HEK293 (cell line): ENCODE measurements around the gene ASAP2.

Source experiments
- HOXA7 ChIP-seq: sonication (generic); formaldehyde crosslinking; IDR thresholded peaks from 2 replicates; pipeline ENCODE4 v1.8.1; 2022; ENCODE audit warnings: missing genetic modification reagents, borderline replicate concordance
- KLF16 ChIP-seq: fragments of 450-650 bp; formaldehyde crosslinking; IDR thresholded peaks from 2 replicates; pipeline ENCODE4 v1.5.1; 2017; ENCODE audit warnings: missing biosample characterization, missing genetic modification characterization
- REST ChIP-seq: fragments of 450-650 bp; formaldehyde crosslinking; IDR thresholded peaks from 2 replicates; pipeline ENCODE4 v1.5.1; 2016; ENCODE audit warnings: missing biosample characterization, missing genetic modification characterization
- ZBTB21 ChIP-seq: fragments of 450-650 bp; formaldehyde crosslinking; IDR thresholded peaks from 2 replicates; pipeline ENCODE4 v1.5.1; 2017; ENCODE audit warnings: missing biosample characterization, missing genetic modification characterization
- ZBTB44 ChIP-seq: fragments of 450-650 bp; IDR thresholded peaks from 2 replicates; pipeline ENCODE4 v1.5.1; 2018; ENCODE audit warnings: missing biosample characterization, mild to moderate bottlenecking, missing genetic modification characterization
- ZFP37 ChIP-seq: fragments of 450-650 bp; formaldehyde crosslinking; IDR thresholded peaks from 2 replicates; pipeline ENCODE4 v1.5.1; 2016; ENCODE audit warnings: missing biosample characterization, missing genetic modification characterization
- ZNF140 ChIP-seq: fragments of 450-650 bp; formaldehyde crosslinking; IDR thresholded peaks from 2 replicates; pipeline ENCODE4 v1.5.1; 2016; ENCODE audit warnings: missing biosample characterization, missing genetic modification characterization
- ZNF513 ChIP-seq: fragments of 450-650 bp; IDR thresholded peaks from 2 replicates; pipeline ENCODE4 v1.5.1; 2018; ENCODE audit warnings: missing biosample characterization, missing genetic modification characterization
- ZNF830 ChIP-seq: fragments of 450-650 bp; IDR thresholded peaks from 2 replicates; pipeline ENCODE4 v1.5.0; 2018; ENCODE audit warnings: missing biosample characterization, missing genetic modification characterization, low read depth, mild to moderate bottlenecking, moderate library complexity

- no peak for TF ChIP-seq ZNF830 (tag by site-specific recombination)
- no peak for TF ChIP-seq ZFP37 (tag by site-specific recombination)
- no peak for TF ChIP-seq ZBTB44 (tag by site-specific recombination)
- no peak for TF ChIP-seq ZBTB21 (tag by site-specific recombination)
- no peak for TF ChIP-seq HOXA7 (CRISPR knock-in tag)
- TF ChIP-seq REST: no peak
- TF ChIP-seq ZNF140 (tag by site-specific recombination): no peak
- TF ChIP-seq ZNF513 (tag by site-specific recombination): no peak
- no peak for TF ChIP-seq KLF16 (tag by site-specific recombination)
Observed at GRCh38 chr2:9269695-9270360, 63.2 kb downstream of the ASAP2 start.
